ENCODE measurements around the gene PPP1R26.

GRCh38 chr9:135485385-135485784 lies 5.8 kb downstream of the PPP1R26 start:
- no peak for TF ChIP-seq USF1 (IDR thresholded peaks at IDR 0.05; ENCODE audit: borderline replicate concordance, low read depth)
- no peak for TF ChIP-seq CTCF (IDR thresholded peaks at IDR 0.05)
- no peak for TF ChIP-seq YY1 (IDR thresholded peaks at IDR 0.05; ENCODE audit: low read depth)
- TF ChIP-seq CHD2 (IDR thresholded peaks at IDR 0.05; ENCODE audit: low read length, partially characterized antibody), result no peak
- TF ChIP-seq TAF1 (IDR thresholded peaks at IDR 0.05; ENCODE audit: borderline replicate concordance, low read depth, low read length), result no peak
- no peak for TF ChIP-seq EZH2phosphoT487 (IDR thresholded peaks at IDR 0.05; ENCODE audit: borderline replicate concordance, low read depth)
- no peak for TF ChIP-seq EP300 (IDR thresholded peaks at IDR 0.05; ENCODE audit: borderline replicate concordance in 1 of 2, low read depth in 1 of 2, low read length in 1 of 2)
- TF ChIP-seq RAD21 (IDR thresholded peaks at IDR 0.05; ENCODE audit: low read length), result no peak
- no peak for TF ChIP-seq USF2 (IDR thresholded peaks at IDR 0.05; ENCODE audit: borderline replicate concordance, low read depth, low read length)
